ENCODE measurements around the gene SP2. TPM values are rescaled to one million over a fixed set of nuclear protein-coding genes. Genes with fewer than 3 reads are reported as not detected.
A peak's percentile ranks its signal among the peaks of the same experiment; 100 is the strongest.

Gene SP2
- 0.87 and 1.8 TPM in 2 replicates for total RNA-seq

DNA sequence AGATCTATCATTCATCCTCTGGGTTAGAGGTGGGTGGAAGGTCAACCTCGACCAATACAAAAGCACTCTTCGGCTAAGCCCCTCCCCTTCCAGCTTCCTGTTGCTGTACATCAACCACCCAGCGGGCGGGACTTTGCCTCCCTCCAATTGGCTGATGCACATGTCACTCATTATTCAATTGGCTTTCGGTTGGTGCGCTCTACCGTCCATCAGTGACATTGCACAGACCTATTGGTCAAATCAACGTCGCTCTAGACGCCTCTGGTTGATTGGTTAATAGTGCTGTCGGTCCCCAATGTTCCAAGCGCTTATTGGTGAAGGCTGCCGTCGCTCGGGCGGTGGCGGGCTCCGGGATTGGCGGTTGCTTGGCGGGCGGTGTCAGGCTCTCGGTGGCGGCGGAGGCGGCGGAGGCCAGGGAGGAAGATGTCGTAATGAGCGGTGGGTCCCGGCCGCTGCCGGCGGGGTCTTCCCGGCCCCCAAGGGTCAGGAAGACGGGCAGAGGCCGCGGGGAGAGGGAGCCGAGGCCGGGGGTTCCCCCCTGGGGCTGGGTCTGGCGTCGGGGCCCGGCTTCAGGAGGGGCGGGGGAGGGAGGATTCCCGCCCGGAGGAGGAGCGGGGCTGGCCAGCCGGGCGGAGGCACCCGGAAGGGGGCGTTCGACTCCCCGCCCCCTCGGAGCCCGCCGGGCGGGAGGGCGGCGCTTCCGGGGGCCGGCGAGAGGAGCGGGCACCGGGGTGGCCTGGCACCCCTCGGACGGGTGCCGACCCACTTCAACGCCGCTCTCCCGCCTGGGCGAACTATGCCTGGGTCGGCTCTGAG is at the start of gene SP2:
SP2 (plus strand) TSS at position 381 of the 816 bp plus-strand sequence; CDS start at position 432, 51 bp downstream.
- DNase-seq (ENCODE audit: low read depth in 2 of 2) = peak; percentile 100

DNA sequence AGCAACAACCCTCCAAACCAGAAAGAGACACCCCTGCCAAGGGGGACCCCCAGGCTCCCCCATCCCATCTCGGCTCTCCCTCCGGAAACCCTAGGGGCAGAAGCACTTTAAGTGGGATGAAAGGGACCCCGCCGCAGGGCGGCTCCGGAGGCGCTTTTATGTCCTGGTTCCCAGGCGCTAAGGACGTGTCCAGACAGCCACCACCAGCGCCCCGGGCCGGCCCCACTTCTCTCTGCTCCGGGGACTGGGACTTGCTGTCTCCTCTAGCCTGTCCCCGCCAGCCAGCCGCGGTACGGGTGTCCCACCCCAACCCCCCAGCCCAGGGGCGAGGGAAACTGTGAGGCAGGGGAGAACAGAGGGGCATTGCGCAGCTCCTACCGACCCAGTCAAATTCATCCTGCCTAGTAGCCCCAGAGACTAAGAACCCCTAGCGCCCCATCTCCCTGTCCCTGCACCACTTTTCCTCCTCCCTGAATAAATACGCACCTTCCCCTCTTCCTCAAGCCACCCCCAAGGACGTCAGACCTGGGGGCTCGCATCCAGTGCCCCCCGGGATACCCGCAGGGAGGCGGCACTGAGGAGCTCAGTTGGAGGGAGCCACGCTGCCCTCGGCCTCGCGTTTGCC is 49.2 kb upstream of the SP2 start:
- DNase-seq (ENCODE audit: low read depth in 2 of 2) = no peak

DNA sequence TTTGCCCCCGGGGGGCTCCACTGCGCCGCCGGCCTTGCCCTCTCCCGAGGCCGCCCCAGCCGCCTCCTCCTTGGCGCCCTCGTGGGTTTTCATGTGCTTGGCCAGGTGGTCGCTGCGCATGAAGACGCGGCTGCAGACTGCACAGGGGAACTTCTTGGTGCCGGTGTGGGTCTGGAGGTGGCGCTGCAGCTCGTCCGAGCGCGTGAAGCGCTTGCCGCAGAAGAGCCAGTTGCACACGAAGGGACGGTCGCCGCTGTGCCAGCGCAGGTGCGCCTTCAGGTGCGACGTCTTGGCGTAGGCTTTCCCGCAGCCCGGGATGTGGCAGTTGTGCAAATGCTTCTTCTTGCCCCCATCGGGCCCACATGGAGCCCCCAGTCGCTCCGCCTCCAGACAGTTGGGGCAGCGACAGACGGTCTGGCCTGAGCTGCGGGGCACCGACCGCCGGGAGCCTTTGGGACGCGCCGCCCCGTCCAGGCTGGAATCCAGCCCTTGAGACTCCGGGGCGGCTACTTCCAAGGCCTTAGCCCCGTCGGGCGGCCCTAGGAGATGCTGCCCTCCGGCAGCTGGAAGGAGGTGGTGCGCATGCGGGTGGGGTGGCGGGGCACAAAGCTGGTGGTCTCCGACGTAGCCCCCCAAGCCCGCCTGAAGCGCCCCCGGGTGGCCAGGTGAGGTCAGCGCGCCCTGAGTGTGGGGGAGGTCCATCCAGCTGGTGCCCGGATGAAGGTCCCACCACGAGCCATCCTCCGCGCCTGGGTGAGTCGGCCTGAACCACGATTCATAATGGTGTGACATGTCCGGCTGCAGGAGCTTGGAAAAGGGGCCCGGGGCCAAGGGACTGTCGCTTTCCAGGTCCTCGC is 48.5 kb upstream of the SP2 start:
- no peak for DNase-seq (ENCODE audit: low read depth in 2 of 2)

DNA sequence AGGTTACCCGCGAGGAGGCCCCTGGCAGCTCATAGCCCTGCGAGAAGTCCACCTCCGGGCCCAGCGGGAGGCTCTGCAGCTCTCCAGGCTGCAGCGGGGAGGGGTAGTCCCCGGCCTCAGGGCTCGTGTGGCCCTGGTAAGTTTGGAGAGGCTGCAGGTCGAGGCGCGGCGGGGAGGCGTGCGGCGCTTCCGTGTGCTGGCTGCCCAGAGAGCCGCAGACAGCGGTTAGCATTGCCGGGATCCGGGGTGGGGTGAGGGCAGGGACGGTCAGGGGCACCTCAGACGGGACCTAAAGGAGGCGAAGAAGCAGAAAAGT is 47.9 kb upstream of the SP2 start:
- no peak for DNase-seq (ENCODE audit: low read depth in 2 of 2)

DNA sequence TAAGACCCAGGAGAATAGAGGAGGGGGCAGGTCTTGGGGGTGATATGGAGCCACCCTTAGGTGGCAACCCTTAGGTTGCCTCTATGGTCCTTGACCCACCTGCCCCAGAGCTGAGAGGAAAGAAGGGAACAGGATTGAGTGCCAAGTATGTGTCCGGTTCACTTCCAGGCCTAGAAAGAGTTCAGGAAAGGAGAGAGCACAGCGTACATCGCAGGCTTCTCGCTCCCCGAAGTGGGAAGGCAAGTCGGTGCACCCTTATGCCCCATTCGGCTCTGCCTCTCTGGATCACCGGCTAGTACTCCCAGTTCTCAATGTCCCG is 45.7 kb upstream of the SP2 start:
- no peak for DNase-seq (ENCODE audit: low read depth in 2 of 2)

DNA sequence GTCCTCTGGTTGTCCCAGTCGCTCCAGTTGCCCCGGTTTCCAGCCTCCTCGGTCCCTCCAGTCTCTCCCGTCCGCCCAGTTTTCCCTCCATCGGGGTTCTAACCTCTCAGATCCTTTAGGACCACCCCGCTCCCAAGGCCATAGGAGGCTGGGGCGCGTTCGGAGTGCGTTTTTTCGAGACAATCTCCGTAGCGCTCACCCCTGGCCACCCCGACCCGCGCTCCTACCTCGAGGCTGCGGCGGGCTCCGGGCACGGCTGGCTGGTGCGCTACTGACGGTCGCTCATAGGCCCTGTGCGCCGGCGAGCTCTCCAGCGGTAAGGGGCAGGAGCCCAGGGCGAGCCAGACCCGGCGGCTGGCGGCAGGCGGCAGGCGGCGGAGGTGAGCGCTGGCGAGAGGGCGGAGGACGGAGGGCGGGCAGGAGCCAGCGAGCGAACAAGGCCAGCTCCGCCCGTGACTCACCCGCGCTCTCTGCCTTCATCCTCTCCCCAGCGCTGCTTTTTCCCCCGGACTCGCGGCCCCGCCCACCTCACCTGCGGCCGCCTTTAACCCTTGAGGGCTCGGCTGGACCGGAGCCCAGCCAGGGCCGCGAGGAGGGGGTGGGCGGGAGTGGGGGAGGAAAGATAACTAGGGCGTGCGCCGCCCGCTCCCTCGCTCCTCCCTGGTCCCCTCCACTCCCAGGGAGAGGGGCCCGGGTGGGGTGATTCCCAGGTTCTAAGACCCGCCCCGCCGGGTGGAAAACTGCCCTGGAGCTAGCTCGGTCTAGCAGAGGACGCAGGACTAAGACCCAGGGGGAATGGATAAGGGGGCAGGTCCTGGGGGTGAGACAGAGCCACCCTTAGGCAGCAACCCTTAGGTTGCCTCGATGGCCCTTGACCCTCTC is 45.1 kb upstream of the SP2 start, which contains the start of gene SP6:
SP6 (minus strand) TSS at position 472 of the 882 bp plus-strand sequence. CDS start 2,734 bp downstream, outside the sequence.
- DNase-seq (ENCODE audit: low read depth in 2 of 2) = peak; percentile 60 to 75

DNA sequence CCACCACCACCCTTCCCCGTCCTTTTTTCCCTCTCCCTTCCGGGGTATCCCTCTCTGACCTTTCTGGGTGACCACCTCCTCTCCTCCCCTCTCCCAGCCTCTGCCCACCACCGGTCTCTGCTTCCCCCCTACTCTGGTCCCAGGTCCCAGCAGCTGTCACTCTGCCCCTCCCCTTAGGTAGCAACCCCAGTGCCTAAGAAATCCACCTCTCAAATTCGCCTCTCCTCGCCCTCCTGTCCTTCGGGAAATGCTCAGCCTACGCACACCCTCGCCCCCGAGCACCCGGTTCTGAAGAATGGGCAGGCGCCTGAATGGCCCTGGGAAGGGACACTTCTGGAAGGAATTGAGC is 44.3 kb upstream of the SP2 start:
- no peak for DNase-seq (ENCODE audit: low read depth in 2 of 2)

DNA sequence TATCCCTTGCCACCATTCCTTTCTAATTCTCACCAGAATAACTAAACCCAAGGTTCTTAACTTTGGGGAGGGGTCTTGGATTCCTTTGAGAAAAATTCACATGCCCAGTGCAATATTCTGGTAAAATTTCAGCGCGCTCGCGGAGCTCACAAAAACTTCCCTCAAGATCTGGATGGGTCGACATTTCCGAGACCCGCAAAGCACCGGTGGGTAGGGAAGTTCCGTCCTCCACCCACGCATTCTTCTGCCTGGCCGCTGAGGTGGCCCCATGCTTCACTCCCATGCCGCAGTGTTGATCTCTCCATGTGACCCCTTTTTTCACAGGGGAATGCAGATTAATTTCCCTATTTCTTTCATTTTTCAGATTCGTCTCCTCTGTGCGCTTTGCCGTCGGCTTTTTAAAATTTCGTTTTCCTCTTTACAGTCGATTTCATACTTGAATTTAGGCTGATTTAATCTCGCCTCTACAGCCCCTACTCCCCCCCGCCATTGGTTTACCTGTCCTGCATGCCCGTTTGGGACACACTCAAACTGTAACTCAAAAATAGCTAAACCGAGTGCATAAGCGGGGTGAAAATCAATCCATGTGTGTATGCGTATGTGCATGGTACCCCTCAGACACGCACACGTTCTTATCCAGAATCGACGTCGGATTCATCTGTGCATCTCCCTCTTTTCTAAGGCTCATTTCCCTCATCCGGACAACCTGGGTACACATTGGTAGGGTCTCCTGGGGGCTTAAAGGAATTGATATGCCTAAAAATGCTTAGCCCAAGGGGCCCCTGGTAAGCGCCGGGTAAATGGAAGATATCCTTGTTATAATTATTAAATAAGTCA is 43.7 kb upstream of the SP2 start:
- no peak for DNase-seq (ENCODE audit: low read depth in 2 of 2)

DNA sequence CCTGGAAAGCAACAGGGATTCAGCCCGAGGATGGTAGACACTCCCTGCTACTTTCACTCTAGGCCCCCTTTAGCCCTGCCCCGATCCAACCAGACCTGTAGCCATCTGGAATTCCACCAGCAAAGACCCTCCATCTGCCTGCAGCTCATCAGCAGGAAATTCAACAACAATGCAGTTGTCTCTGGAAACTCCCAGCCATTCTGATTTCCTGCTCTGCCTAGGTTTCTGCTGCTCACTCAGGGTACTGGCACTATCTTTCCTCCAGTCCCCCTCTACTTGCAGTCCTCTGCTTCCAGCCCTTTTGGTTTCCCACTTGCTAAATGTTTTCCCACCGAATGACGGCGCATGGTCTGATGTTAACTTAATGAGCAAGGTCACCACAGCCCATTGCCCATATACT is 42.4 kb upstream of the SP2 start:
- DNase-seq (ENCODE audit: low read depth in 2 of 2) = peak in 1 of 2 donors; percentile 59

DNA sequence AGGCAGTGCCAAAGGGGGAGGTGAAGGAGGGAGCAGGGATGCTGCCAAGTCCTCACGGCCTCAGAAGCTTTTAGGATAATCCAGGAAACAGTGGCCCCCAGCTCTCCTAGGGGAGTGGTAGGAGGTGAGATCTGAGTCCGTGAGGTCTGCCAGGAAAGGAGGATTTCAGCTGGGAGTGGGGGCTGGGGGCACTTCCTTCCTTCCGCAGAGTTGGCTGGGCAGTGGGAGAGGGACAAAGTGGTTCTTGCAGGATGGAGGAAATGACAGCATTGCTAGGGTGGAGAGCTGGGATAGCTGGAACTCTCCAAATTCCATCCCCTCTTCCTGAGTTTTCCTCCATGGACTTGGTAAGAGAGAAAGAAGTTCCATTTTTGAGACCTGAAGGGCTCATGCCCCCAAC is 40.3 kb upstream of the SP2 start:
- peak; percentile 32 to 57 for DNase-seq (ENCODE audit: low read depth in 2 of 2)

DNA sequence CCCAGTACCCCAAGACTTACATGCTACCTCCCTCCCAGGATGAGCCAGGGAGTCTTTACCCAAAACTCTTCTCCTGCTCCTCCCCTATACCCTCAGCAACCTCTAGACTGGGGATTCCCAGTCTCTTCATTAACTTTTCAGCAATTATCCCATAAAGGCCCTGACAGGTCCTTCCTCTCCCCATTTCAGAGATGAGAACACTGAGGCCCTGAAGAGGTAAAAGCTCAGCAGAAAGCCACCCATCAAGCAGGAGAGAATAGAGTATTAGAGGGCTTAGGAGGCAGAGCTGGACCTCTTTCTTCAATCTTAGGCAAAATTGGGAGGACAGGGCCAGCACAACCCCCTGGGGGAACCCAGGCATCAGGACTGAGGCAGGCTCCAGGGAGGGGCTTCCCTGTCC is 39.2 kb upstream of the SP2 start:
- DNase-seq (ENCODE audit: low read depth in 2 of 2) = no peak

DNA sequence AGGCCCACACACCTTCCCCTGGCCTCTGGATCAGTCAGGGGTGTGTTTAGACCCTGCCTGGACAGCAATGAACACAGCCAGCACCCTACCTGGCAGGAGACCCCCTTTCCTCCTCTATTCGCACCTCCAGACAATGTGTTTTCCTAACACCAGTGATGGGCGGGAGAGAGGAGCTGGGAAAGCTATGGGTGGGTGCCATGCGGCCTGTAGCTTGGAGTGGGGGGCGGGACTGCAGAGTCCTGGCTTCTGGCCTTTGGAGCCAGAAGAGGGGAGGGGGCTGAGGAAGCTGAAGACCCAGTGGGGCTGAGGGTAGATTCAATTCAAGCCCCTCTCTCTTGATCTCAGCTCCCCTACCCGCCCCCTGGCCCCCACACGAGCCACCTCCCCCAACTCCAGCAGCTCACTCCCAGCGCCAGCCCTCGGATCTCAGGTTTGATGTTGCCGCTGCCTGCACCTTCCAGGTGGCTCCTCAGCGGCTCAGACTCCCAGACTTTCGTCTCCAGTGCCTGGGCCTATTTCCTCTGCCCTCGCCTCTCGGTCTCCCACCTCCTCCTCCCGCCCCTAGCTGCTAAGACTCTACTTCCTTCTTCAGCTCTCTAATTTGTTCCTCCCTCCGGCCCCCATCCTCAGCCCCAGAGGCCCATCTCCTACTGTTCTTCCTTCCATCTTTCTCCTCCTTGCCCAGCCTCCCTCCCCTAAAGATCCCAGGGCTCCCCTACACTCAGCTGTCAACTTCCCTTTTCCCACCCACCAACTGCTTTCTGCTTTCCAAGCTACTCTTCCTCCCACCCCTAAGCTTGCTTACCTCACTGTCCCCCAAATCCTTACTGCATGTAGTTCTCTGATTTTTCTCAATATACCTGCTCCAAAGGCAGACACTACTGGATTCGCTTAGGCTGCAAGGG is 38.2 kb upstream of the SP2 start:
- no peak for DNase-seq (ENCODE audit: low read depth in 2 of 2)

DNA sequence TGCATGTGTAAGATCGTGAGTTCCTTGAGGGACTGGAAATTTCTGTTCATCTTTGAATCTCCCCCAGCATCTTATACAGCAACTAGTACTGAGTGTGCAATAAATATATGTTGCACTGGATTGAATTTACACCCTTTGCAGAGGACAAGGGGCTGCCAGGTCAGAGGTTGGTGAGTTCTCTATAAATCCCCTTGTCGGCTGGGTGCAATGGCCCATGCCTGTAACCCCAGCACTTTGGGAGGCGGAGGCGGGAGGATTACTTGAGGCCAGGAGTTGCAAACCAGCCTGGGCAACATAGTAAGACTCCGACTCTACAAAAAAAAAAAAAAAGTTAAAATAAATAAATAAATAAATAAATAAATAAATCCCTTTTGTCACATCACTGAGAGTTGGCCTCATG is 35.6 kb upstream of the SP2 start:
- no peak for DNase-seq (ENCODE audit: low read depth in 2 of 2)

DNA sequence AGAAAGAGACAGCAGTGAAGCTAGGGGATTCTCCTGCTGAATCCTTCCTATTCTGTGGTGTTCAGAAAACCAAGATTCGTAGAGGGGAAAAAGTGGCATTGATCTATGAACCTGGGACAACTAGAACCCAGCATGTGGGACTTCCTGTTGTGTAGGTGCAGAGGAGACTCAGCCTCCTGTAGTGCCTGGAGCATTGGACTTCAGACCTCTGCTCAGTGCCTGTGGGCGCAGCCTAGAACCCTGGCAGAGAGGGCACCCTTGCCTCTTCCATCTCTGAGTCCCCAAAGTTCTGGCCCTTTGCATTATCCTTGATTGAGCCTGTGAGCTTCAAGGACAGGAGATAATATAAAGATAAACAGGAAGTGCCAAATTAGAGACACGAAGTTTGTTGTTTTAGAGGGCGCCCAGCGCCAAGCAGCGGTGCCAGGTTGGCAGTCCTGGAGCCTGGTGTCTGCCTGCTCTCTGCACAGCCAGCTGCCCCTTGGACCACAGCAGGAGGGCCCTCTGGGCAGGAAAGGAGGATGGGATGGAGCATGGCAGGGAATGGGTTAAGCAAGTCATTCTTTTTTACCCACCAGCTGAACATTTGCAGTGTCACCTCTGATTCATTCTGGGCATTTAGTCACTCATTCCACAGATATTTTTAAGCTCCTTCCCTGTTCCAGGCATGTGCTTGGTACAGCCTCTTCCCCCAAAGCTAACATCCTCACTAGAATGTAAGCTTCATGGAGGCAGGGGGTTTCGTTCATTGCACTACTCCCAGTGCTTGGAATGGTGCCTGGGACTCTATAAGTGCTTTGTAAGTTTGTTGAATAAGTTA is 33.2 kb upstream of the SP2 start:
- DNase-seq (ENCODE audit: low read depth in 2 of 2) = peak in 1 of 2 donors; percentile 51

DNA sequence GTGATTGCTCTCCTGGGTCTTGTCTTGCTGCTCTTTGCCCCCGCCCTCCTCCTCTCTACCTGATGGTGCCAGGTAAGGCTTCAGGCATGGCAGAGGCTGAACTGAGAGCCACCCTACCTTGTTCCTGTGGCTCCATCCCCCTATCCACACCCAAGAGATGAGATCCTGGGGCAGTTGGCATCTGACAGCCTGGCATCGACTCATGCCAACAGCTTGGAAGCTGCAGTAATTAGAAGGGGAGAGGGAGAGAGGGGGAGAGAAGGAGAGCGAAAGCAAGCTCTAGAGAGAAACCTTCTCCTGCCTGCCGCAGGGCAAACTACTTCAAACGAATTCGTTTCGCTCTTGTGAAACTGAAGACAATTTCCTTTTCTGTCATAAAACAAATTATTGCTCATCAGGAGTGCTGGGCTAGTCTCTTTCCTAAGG is 31.2 kb upstream of the SP2 start:
- DNase-seq (ENCODE audit: low read depth in 2 of 2) = no peak

DNA sequence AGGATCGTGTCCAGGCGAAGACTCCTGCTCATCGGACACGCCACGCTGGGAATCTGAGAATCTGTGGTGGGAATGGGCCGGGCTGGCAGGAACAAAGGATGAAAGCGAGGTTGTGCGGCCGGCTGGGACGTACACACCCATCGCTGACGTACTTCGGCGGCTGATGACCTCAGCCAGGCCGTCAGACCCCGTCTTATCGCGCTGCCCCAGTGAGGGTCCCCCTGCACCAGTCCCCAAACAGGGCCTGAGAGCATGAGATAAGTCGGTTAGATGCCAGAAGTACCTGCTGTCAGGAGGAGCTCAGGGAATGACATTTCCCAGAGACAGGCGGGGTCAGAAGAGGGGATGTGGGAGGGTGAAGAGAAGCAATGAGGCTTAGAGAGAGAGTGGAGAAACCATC is 29.1 kb upstream of the SP2 start:
- DNase-seq (ENCODE audit: low read depth in 2 of 2) = no peak

DNA sequence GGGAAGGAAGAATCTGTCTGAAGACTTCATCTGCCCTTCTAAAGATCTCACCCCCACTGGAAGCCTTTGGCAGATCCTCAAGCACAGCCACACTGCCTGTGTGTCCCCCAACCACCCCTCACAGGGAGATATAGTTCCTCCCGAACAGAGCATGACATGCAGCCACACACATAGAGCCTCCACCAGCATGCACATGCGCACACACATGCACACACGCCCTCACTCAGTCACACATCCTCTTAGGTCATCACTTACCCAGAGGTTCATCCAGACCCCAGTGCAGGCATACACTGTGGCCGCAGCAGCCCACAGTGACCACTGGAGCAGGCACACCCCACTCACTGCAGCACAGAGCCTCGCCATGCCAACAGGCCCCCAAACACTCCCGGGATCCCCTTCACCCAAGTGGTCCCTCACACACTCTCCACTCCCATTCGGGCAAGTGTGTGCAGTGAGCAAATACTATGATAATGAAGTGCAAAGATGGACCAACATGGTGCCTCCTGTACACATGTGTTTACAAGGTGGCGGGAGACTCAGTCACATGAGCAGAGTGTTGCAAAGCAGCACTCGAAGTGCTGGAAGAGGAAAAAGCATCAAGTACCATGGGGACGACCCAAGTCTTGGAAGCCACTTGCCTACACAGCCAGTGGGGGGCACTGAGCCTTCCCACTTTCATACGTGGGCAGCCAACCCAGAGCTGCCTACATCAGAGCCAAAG is 28.1 kb upstream of the SP2 start:
- no peak for DNase-seq (ENCODE audit: low read depth in 2 of 2)

DNA sequence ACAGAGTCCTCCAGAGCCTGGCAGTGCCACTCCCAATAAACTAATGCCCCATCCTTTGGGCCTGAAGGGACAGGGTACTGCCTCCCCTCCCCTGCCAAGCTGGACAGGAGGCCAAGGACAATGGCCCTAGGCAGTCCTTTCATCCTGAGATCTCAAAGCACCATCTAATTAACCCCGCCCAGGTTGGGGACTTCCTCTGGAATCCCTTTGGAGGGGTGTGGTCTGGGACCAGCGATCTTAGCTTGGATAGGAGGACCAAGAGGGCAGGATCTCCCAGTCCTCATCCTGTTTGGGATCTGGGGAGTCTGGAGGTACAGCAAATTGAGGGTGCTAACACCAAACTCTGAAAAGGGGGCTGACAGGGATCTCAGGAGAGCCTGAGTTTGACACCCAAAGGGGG is 26.9 kb upstream of the SP2 start:
- DNase-seq (ENCODE audit: low read depth in 2 of 2) = no peak

Data from lung microvascular endothelial cell (primary cell).